SU-DHL-6 (cell line): Measurements from ENCODE around the gene FAM170B.

ENCODE experiments used
- CTCF ChIP-seq: fragments of 200-600 bp; sonication (generic); IDR thresholded peaks from one replicate; pipeline ENCODE4 v1.5.1; 2017; ENCODE audit warnings: antibody characterized with exemption, mild to moderate bottlenecking, low read length, moderate library complexity; ENCODE audit not compliant: insufficient read depth, poor library complexity, severe bottlenecking
- EZH2phosphoT487 ChIP-seq: fragments of 200-600 bp; sonication (generic), shearing (Covaris generic); conservative IDR thresholded peaks from 2 replicates; pipeline ENCODE4 v1.6.1; 2018; ENCODE audit warnings: mild to moderate bottlenecking, antibody characterized with exemption, low read length, moderate library complexity, mixed read lengths

DNA sequence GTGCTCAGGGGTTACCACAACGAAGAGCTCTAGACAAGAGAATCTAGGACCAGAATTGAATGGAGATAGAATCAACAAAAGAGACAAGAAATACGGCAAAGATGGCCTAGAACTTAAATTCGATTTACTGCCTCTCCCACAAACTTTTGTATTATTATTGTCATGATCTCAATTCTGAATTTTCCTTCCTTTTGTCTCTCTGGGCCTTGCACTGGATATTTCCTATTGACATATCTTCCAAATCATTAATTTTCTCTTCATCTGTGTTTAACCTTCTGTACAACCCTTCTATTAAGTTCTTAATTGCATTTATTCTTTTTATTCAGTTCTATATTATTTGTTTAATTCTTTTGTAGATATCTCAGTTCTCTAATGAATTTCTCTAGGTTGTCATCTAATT, 46.9 kb downstream of the FAM170B start:
- TF ChIP-seq CTCF (no peak), EZH2phosphoT487 (no peak)
